Retinal pigment epithelial cell (primary cell): Measurements from ENCODE around the gene THSD7B.

Source experiments
- DNase-seq: peaks from one replicate; pipeline ENCODE4 v3.0.0-alpha.2; 2010; ENCODE audit warnings: low read depth
- H3K4me3 ChIP-seq: 2 replicates; pipeline ENCODE4 v1.5.1; 2011; ENCODE audit warnings: mild to moderate bottlenecking, low read length, control low read depth, moderate library complexity
- TF ChIP-seq, protein P1 (sequence below): conservative IDR thresholded peaks from 2 replicates; pipeline ENCODE4 v1.5.1; 2011; ENCODE audit warnings: low read depth, low read length, control low read depth, inconsistent platforms

The THSD7B gene

DNA sequence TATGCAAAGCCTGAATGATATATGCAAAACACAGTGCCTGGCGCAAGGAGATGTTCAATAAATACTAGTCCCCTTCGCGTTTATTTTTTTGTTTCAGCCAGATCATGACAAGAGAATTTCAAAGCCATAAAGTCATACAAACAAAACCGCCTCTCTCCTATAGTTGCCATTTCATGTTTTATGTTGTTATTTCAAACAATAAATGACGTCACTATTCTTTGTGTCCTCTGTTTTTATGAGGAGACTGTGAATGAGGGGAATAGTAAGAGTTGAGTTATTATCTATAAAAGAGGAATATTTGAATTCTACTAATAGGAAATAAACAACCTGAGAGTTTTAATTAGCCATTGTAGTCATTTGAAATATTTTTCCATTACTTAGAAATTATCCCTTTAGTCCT is 464.5 kb downstream of the THSD7B start:
- TF ChIP-seq, protein P1, sequence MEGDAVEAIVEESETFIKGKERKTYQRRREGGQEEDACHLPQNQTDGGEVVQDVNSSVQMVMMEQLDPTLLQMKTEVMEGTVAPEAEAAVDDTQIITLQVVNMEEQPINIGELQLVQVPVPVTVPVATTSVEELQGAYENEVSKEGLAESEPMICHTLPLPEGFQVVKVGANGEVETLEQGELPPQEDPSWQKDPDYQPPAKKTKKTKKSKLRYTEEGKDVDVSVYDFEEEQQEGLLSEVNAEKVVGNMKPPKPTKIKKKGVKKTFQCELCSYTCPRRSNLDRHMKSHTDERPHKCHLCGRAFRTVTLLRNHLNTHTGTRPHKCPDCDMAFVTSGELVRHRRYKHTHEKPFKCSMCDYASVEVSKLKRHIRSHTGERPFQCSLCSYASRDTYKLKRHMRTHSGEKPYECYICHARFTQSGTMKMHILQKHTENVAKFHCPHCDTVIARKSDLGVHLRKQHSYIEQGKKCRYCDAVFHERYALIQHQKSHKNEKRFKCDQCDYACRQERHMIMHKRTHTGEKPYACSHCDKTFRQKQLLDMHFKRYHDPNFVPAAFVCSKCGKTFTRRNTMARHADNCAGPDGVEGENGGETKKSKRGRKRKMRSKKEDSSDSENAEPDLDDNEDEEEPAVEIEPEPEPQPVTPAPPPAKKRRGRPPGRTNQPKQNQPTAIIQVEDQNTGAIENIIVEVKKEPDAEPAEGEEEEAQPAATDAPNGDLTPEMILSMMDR: no peak
- no peak overlapping the region for H3K4me3 ChIP-seq
- DNase-seq: no peak

DNA sequence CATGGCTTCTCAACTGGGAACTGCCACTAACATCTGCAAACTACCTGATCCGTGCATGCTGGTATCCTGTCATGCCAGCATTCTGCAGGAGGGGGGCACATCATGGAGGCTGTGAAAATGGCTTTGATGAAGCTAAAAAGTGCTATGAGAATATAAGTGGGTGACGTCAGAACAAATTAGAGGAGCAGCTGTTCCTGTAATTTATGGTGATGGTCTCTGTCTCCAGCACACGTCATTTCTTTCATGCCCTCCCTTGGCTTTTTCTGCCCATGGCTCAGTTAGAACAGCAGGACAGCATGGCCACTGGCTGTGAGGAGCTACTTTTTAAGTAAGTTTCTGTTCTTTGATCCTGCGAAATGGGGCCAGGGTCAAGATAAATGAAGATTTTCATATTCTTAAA is 466.3 kb downstream of the THSD7B start:
- H3K4me3 ChIP-seq: no peak overlapping the region
- TF ChIP-seq, protein P1: no peak
- no peak for DNase-seq

DNA sequence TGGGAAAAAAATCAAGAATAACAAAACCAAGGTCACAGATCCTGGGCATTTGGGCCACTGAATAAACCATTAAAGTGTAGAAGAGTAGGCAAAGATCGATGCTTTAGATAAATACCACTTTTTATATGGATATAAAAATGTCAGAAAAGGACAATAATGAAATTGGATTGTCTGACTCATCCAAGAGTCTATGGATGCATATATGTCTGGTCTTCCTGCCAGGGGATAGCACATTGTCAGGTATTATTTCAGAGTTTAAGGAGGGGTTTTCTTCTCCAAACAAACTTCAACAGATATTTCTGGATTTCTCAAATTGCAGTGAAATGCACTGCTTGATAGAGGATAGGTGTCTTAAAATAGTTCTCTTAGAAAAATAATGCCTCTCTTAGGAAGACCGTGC is 466.7 kb downstream of the THSD7B start:
- no peak for DNase-seq
- TF ChIP-seq, protein P1: no peak
- H3K4me3 ChIP-seq: no peak overlapping the region

DNA sequence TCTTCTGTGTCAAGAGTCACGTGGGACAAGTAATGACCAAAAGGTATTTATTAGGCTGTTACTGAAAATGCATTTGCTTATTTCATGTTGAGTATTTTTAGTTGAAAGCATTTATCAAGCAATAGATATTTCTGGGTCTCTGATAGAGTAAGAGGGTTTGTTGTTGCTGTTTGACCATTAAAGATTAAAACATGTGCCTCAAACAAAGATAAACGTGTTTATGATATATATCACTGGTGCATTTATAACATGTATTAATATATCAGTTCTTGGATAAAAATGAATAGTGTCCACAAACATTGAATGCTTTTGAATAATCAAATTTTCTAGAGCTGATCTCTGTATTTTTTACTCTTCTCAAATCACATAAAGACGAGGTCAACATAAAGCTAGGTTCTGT is 467.7 kb downstream of the THSD7B start:
- TF ChIP-seq, protein P1: no peak
- no peak overlapping the region for H3K4me3 ChIP-seq
- DNase-seq: no peak

DNA sequence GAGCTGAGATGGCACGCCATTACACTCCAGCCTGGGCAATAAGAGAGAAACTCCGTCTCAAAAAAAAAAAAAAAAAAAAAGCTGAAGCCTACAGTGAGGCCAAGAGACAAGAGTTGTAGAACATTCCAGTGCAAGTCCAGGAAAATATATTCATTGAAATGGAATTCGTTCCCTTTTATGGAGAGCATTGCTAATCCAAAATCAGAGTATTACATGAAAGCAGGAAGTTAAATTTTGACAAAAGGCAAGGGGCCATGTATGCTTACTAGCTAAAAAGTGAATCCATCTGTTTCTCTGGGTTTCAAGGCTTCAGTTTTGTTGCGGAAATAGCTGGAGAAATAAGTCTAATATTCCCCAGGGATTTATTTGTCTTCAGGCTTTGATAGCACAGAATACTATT is 471.7 kb downstream of the THSD7B start:
- no peak for DNase-seq
- no peak overlapping the region for H3K4me3 ChIP-seq
- TF ChIP-seq, protein P1: no peak

DNA sequence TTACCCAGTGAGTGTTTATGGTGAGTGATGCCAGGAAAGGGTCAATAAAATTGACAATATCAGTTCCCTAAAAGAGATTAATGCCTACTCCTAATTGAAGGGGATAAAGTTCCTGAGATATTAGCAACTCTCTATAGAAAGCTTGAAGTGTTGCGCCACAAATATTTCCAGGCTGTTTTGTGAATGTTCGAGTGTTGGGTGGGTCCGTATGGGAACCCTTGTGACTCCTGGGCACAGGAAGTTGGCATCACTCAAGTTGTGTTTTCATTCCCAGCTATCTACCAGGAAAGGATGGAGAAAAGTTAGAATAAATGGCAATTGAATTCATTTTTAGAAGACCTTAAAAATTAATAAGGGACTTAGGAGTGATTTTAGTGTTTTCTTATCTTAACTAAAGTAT is 472.7 kb downstream of the THSD7B start:
- no peak for DNase-seq
- H3K4me3 ChIP-seq: no peak overlapping the region
- TF ChIP-seq, protein P1: no peak

DNA sequence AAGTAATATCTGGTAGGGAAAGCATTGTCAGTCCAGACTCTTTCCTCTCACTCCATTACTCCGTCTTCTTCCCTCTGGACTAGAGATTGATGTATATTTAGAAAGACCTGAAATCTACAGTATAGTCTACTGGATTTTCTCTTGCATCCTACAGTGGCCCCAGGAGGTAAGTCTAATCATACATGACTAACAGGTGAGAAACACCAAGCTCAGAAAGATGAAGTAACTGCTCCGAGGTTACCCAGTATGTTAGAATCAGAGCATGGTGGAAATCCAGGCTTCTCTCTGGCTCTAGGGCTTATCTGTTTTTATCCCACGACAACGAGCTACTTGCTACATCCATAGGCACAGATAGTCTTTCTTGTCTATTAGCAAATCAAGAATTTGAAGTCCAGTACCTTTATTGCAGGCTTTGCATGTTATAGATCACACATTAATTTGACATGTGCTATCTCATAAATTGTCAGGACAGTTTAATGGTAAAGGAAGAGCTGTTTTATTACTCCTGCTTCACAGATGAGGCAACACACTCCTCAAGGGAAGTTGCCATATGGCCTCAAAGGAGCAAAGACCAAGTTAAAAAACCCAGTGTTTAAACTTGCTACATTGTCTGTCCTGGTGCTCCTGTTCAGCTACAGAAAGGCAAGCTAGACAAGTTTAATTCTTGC is 484.3 kb downstream of the THSD7B start:
- no peak for DNase-seq
- no peak overlapping the region for H3K4me3 ChIP-seq
- TF ChIP-seq, protein P1: no peak
